GM19328 (cell line): Measurements from ENCODE around the gene NGB.
"Not testable (repeated sequence)": the region's sequence is repeated elsewhere in the genome, so short reads cannot be mapped to it uniquely, and the experiment has no call there.

Source experiments
- ATAC-seq: cut with Tn5 transposase; IDR thresholded peaks from one replicate; pipeline ENCODE4 v1.9.1; 2021; ENCODE audit warnings: mild to moderate bottlenecking, moderate library complexity; ENCODE audit not compliant: unreplicated experiment

Gene NGB, protein sequence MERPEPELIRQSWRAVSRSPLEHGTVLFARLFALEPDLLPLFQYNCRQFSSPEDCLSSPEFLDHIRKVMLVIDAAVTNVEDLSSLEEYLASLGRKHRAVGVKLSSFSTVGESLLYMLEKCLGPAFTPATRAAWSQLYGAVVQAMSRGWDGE

DNA sequence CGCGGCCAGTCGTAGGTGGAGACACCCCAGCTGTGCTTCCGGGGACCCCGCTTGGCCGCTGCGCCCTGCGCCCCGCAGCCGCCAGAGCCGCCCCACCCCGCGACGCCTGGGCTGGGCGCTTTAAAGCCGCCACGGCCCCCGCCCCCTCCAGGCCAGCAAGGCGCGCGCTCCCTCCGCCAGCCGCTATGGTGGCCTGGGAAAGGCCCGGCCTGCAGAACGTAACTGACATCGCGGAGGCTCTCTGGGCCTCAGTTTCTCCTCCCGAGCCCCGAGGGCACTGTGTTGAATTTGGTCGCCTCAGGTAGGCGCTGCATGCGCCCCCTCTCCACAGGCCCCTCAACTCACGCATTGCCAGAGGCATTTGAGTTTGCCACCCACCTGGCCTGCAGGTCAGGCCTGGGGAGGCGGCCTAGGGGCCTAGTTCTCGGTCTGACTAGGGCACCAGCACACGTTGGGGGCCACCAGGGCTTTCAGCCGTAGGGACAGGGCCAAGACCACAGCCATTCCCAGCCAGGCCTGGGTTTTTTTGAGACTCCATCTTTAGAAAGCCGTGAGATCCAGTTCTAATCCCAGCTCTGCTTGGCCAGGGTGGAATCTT lies at the start of gene NGB:
TSS of gene NGB (minus strand) at position 94 of the 598 bp plus-strand sequence. CDS start 269 bp downstream, outside the sequence.
- no peak for ATAC-seq

DNA sequence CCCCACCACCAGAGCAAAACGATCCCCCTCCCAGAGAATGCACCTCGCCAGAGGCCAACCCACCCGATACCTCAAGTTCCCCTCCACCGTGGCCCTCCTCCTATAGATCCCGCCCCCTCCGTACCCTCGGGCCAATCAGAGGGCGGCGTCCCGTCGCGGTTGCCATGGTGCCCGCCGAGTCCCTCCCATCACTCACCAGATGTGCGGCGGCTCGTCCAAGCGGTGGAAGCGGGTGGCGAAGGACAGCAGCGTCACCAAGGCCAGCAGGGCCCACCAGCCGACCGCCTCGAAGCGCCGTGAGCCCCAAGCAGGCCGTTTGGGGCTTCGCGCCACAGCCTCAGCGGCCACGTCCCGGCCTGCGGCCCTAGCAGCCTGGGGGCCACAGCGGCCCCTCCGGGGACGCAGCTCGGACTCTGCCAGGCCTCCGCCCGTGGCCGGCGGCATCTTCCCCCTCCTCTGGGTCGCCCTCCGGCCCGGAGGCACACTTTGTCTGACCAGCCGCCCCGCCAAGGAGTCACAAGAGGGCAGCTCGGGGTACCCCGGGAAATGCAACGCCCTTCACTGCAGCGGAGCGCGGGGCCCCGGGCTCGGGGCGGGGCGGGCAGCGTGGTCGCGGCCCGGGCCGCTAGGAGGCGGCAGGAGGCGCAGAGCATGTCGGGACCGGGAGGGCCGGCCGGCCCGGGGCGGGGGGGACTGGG lies 49.4 kb upstream of the NGB start, which contains the start of gene POMT2:
TSS of gene POMT2 (minus strand) at position 646 of the 698 bp plus-strand sequence. CDS start at position 444, 202 bp downstream.
- peak; percentile 62 for ATAC-seq

GRCh38 chr14:77319422-77319821 lies 48.4 kb upstream of the NGB start:
- no peak for ATAC-seq

DNA sequence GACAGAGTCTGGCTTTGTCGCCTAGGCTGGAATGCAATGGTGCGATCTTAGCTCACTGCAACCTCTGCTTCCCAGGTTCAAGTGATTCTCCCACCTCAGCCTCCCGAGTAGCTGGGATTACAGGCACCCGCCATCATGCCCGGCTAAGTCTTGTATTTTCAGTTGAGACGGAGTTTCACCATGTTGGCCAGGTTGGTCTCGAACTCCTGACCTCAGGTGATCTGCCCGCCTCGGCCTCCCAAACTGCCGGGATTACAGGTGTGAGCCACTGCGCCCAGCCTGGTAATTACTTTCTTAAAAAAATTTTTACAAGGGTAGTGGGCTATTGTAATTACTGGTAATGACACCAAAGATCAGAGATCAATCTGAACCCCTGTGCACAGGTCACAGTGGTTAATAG lies 47.8 kb upstream of the NGB start:
- ATAC-seq, result not testable (repeated sequence)

- no peak for ATAC-seq
These were observed 47.1 kb upstream of the NGB start for GRCh38 chr14:77318006-77318553.

- no peak for ATAC-seq
These were observed 45.9 kb upstream of the NGB start for GRCh38 chr14:77316872-77317301.

- no peak for ATAC-seq
These were observed 45.1 kb upstream of the NGB start for GRCh38 chr14:77316195-77316505.

GRCh38 chr14:77314539-77315457 lies 43.8 kb upstream of the NGB start:
- no peak for ATAC-seq

- ATAC-seq, result no peak
These were observed 43.0 kb upstream of the NGB start for GRCh38 chr14:77314043-77314442.

DNA sequence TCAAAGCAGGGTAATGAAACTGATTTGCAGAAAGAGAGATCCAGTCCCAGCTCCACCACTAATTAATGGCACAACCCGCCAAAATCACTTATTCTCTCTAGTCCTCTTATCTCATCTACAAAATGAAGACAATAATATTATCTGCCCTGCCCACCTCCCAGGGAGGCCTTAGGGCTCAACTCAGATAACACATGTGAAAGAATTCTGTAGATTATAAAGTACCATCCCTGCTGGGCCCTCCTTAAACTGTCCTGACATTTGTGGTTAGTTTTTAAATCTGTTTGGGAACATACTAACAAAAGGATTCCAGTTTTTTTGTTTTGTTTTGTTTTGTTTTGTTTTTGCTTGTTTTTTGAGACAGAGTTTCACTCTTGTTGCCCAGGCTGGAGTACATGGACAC lies 42.4 kb upstream of the NGB start:
- no peak for ATAC-seq

DNA sequence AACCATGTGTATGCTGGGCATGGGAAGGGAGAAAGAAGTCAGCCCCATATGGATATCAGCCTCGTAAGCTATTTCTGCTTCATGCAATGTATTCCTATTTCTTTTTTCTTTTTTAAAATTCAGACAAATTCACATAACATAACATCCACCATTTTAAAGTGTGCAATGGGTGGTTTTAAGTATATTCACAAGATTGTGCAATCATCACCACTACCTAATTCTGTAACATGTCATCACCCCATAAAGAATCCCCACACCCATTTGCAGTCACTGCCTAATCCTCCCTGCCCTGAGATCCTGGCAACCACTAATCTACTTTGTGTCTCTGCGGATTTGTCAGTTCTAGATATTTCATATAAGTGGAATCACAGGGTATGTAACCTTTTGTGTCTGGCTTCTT lies 40.2 kb upstream of the NGB start:
- ATAC-seq, result no peak

DNA sequence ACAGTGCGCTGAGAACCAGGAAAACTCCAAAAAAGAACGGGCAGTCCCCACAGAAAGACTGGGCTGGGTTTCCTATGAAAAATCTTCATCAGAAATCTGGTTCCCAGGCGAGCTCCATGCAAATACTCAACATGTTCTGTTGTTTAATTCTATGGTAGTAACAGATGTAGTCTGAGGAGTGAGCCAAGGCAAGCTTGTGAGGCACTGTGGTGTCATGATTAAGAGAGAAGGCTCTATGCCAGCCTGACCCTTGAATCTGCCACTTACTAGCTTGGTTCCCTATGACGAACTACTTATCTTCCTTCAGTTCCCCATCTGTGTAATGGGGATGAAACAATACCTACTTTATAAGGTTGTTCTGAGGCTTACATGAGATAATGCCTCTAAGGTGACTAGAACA lies 39.0 kb upstream of the NGB start:
- ATAC-seq, result no peak

GRCh38 chr14:77309131-77309530 lies 38.1 kb upstream of the NGB start:
- ATAC-seq, result no peak

- ATAC-seq, result no peak
These were observed 36.0 kb upstream of the NGB start for GRCh38 chr14:77306851-77307496.

DNA sequence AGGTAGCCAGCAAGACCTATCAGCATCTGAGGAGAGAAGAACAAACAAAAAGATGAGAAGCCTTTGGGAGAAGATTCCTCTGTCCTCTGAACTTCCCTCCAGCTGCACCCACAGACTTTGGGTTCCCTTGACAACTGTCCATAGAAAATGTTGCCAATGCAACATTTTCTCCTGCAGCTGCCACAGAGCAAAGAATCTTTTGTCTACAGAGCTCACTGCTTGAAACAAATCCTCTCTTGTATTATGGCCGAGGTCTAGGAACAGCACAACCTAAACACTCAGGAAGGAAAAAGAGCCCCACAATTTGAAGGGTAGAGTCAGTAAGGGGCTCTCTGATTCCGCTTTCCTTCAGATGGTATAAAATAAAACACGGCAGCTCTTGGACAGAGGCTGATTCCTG lies 35.4 kb upstream of the NGB start:
- no peak for ATAC-seq

- no peak for ATAC-seq
These were observed 34.7 kb upstream of the NGB start for GRCh38 chr14:77305696-77306095.

DNA sequence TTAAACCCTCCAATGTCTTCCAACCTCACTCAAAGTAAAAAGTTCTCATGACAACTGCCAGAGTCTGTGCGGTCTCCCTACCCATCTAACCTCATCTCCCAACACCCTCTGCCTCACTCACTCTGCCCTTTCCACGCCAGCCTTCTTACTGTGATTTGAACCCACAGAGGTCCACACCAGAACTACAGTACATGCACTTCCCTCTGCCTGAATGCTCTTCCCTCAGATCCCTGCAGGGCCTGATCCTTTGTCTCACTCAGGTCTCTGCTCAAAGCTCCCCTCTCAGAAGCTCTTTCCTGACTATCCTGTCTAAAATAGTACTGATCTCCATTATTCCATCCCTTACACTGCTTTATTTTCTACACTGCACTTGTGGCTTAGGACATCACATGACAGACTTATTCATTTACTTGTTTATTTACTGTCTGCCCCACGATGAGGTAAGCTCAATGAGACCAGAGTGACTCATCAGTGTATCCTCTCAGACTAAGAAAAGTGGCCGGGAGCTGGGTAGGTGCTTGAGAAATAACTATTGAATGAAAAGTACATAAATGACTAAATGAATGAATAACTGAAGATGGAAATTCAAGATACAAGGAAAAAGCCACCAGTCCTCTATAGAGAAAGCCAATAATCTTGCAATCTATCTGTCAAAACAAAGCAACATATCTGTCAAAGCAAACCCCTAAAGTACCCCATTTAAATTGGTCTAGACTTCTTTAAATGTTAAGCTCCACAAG lies 32.6 kb upstream of the NGB start:
- no peak for ATAC-seq

DNA sequence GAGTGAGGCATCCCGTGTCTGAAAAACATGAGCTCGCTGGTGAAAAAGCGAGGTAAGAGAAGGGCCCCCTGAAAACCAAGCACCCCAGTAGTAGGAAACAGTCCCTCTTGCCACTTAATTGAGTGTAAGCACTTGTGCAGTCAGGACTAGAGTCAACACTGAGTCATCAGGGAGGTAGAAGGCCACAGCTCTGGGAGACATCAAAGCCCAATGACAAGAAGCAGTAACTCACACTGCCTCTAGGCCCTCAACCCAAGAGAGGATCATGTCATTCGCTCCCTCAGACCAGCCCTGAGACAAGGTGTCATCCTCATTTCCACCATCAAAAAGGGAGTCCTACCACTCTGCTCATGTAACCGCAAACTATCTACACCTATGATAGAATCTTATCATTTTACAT lies 31.9 kb upstream of the NGB start:
- no peak for ATAC-seq

DNA sequence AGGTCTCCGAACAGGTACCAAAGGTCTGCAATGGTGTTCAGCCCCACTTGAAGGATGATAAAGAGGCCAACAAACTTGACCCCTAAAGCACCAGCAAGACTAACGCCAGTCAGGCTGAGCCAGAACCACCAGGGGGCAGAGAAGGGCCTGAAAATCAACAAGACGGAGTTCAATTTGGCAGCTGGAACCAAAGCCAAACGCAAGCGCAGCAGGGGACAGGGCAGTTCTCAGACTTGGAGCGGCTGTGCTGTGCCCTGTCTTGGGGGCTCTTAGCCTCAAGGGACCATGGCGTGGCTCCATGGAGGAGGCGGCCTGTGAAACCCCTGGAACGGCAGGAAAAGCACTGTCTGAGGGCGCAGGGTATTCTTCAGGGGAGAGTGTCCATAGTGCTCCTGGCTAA lies 30.1 kb upstream of the NGB start:
- no peak for ATAC-seq

- no peak for ATAC-seq
These were observed 28.8 kb upstream of the NGB start for GRCh38 chr14:77299771-77300170.
